ENCODE results near the gene ZNF22.

The ZNF22 gene

DNA sequence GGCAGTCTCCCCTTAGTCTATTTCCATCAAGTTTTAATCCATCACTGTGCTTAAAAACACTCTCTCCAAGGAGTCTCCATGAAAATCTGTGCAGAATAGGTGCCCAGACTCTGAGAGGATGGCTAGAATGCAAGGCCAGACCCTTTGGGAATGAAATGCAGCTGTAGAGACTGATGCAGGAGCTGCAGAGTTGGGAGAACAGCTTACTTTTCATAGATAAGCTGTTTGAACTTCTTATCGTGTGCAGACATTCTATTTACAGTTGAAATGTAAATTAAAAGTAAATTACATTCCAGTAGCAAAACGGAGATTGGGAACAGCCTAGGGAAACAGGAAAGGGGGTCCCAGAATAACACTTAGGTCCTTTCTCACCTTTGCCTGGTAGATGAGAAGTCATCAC is 14.9 kb downstream of the ZNF22 start:
- no peak for DNase-seq (ENCODE audit: low spot score)

GRCh38 chr10:45023426-45023825 is 22.7 kb downstream of the ZNF22 start:
- DNase-seq (ENCODE audit: low spot score): peak; percentile 14

GRCh38 chr10:45034301-45034700 is 33.6 kb downstream of the ZNF22 start:
- DNase-seq (ENCODE audit: low spot score): no peak

DNA sequence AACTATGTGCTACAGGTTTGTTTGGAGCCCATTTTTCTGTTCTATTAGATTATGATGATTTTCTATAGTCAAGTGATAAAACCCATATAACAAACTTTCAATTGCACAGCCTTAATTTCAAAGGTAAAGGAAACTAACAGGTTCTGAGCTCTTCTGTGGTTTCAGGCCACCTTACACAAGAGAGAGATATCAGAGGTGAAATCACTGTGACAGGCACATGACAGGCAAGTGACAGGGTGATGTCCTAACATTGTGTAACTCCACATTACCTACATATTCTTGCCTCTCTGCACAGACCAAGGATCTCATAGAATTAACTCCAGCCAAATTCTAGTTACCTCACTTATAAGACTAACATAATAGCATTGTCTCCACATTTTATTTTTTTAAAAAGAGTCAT is 35.0 kb downstream of the ZNF22 start:
- DNase-seq (ENCODE audit: low spot score): no peak

DNA sequence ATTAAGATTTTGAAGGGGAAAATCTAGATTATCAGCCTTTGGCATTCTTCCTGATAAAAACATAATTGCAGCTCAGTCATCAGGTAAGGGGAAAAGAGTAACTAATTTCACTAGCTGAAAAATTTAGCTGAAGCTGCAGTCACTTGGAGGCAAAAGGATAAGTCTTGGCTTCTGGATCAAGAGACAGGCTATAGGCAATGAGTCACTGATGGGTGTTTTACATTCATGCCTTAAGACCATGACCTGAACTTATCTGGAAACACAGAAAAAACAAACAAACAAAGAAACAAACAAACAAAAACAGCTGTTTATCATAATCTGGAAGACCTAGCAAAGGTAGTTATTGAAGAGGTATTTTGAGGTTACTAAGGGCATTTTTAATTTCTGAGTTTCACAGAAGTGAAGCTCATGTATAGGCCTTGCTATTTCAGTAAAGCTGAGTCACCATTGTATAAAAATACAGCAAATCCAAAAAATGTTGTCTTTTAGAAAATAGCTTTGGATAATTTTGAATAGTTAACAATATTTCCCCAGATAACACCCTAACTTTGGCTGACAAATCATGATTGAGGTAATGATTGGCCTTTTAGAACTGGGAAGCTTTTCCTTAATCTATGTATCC is 40.3 kb downstream of the ZNF22 start:
- no peak for DNase-seq (ENCODE audit: low spot score)

DNA sequence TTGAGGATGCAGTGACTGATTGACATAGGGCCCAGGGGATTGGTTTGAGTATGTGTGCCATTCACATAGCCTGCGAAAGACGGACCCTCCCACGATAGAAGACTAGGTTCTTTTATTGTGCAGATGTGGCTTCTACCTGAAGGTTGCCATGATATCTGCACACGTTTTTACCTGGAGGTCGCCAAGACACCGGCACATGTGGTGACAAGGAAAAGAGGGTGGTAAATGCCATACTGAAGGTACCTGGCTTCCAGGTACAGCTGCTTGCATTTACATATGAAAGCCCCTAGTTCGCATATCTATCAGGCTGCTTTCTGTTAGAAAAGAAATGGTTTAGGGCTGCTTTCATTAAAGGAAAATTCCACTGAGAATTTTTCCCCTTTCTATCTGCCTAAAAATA is 43.6 kb downstream of the ZNF22 start:
- DNase-seq (ENCODE audit: low spot score): no peak

DNA sequence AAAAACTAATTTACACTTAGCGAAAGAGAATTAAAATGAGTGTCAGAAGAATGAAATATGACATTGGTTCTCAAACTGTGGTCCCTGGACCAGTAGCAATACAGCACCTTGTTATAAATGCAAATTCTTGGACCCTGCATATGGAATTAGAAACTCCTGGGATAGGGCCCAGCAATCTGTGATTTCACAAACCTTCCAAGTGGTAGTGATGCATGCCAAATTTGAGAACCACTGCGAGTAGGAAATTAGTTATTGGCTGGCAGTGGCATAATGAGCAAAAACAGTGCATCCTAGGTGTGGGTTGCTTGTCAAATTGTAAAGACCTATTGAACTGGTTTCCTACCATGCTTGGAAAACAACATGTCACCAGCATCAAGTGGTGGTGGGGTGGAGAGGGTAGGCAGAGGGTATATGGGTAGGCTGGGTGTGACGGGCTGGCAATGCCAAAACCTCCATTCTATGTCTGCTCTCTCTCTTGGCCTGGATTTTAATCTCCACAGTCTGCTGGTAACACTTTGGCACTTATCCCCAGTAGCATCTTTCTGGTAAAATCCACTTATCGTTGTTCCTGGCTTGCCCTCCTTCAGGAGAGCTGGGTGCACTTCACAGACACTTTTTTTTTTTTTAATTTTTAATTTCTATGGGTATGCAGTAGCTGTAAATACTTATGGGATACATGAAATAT is 50.0 kb downstream of the ZNF22 start:
- no peak for DNase-seq (ENCODE audit: low spot score)

DNA sequence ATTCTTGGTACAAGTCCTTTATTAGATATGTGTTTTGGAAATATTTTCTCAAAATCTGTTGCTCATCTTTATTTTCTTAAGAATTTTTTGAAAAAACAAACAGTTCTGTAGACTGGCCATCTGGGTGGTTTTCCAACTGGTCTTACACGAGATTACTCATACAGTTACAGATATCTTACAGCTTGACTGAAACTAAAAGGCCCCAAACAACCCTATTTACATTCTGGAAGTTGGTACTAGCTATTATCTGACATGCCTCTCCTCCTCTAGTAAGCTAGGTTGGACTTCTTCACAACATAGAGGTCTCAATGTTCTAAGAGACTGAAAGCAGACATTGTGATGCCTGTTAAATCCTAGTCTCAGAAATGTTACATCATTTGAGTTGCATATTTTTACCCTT is 52.0 kb downstream of the ZNF22 start:
- no peak for DNase-seq (ENCODE audit: low spot score)

DNA sequence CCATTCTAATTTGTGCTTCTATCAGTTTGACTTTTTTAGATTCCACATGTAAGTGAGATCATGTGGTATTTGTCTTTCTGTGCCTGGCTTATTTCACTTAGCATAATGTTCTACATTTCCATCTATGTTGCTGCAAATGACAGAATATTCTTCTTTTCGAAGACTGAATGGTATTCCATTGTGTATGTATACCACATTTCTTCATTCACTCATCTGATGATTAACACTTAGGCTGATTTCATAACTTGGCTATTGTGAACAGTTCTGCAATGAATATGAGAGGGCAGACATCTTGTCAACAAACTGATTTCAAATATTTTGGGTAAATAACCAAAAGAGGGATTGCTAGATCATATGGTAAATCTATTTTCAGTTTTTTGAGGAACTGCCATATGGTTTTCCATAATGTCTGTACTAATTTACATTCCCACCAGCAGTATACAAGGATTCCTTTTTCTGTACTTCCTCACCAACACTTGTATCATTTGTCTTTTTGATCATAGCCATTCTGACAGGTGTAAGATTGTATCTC is 52.9 kb downstream of the ZNF22 start:
- no peak for DNase-seq (ENCODE audit: low spot score)
